ENCODE measurements around the gene TMEM187. TPM values are rescaled to one million over a fixed set of nuclear protein-coding genes. Genes with fewer than 3 reads are reported as not detected.

TMEM187 gene
- total RNA-seq, 1 experiment from 2014 or later, result 0.97 TPM

DNA sequence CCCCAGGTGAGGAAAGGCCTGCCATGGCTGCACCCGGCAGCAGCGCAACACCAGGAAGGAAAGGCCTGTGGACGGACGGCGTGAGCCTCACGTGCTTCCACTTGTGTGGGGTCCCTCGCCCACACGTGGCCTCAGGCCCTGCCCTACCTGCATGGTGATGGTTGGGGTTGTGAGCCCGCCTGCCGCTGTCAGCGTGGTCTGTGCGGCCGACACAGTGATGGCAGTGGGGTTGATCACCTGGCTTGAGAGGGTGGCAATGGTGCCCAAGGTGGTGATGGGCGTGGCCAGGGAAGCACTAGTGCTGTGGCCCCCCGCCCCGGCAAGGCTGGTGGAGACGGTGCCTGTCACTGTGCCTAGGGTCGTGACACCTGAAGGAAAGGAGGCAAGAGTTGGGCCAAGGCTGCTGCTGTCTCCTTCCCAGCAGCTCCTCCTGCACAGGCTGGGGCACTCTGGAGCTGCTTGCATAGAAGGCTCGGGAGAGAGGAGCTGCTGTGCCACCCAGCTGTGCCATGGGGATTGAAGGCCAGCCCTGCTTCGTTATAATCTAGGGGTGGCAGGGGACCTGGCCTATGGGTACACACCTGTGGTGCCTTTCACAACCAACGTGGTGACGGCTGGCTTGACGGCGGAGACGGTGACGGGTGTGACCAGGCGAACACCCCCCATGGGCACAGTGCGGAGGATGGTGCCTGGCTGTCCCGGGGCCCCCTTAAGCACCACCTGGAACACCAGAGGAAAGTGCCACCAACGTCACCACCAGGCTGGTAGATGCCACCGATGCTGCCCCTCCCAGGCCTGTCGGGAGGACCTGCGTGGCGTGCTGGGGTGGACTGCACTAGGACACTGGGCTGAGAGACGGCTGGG lies 16.3 kb upstream of the TMEM187 start:
- Histone ChIP-seq H3K4me3 (no peak overlapping the region), H3K9me3 (replicated peaks) (no peaks in the 10 kb centered on the region), H3K27me3 (no peaks in the 10 kb centered on the region), H3K4me1 (no peaks in the 10 kb centered on the region), H3K27ac (no peak overlapping the region), H3K36me3 (peaks cover 44% of the 10 kb centered on the region)
- DNase-seq, result no peak

DNA sequence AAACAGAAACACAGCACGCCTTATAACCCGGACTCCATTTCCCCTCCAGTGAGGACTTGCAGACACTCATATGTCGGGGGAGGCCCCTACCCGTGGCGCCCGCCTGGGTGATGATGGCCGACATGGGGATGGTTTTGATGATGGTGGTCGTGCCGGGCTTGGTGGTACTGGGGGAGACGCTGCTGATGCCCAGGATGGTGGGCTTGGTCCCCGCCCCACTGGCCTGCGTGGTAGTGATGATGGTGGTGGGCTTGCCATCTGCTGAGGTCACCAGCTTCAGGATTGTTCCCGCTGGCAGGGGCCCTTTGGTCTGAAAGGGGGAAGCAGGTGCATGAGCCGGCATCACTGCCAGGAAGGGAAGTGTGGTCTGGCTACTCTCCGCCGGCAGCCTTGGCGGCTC lies 15.3 kb upstream of the TMEM187 start:
- no peak for DNase-seq
- no peak overlapping the region for H3K27ac ChIP-seq
- H3K9me3 ChIP-seq (replicated peaks), result no peaks in the 10 kb centered on the region
- peaks cover 48% of the 10 kb centered on the region for H3K36me3 ChIP-seq
- no peak overlapping the region for H3K4me3 ChIP-seq
- H3K4me1 ChIP-seq, result no peaks in the 10 kb centered on the region
- H3K27me3 ChIP-seq, result no peaks in the 10 kb centered on the region

DNA sequence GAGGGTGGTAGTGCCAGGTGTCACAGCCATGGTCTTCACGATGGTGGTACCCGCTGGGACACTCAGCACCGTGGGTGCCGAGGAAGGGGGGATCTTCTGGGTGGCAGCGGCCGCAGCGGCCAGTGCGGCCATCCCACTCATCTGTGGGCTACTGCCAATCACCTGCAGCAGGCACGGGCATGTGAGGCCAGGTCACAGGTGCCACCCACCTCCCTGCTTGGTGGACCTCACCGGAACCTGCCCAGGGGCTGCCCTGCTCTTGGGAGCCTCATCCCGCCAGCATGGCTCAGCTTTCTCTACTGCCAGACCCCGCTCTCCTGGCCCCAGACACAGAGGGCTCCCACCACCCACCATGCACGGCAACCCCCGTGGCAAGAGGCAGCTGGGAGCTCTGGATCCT lies 13.9 kb upstream of the TMEM187 start:
- no peak overlapping the region for H3K27ac ChIP-seq
- H3K4me3 ChIP-seq, result no peak overlapping the region
- H3K36me3 ChIP-seq, result peaks cover 43% of the 10 kb centered on the region

DNA sequence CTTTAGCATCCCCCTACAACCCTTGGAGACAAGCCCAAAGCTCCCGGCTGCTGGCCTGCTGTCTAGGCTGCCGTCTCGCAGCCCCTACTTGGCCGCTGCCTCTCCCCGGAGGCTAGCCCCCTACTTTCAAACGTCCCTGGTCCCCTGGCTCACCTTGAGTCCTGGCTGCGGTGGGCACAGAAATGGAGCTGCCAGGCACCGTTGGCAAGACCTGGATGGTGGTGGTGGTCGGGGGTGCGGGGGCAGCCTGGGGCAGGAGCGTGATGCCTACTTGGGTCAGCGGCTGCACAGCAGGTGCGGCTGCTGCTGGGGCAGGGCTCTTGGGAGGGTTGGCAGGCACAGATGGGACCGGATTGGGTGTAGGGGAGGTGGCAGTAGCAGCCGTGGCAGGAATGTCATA lies 12.9 kb upstream of the TMEM187 start:
- Histone ChIP-seq H3K27me3 (no peaks in the 10 kb centered on the region), H3K4me1 (no peaks in the 10 kb centered on the region), H3K9me3 (replicated peaks) (no peaks in the 10 kb centered on the region), H3K36me3 (peaks cover 38% of the 10 kb centered on the region), H3K4me3 (no peak overlapping the region), H3K27ac (no peak overlapping the region)
- DNase-seq, result no peak

More for the DNA sequence above, 13.9 kb upstream of the TMEM187 start:
- Histone ChIP-seq H3K9me3 (replicated peaks) (no peaks in the 10 kb centered on the region), H3K27me3 (no peaks in the 10 kb centered on the region), H3K4me1 (no peaks in the 10 kb centered on the region)
- no peak for DNase-seq

DNA sequence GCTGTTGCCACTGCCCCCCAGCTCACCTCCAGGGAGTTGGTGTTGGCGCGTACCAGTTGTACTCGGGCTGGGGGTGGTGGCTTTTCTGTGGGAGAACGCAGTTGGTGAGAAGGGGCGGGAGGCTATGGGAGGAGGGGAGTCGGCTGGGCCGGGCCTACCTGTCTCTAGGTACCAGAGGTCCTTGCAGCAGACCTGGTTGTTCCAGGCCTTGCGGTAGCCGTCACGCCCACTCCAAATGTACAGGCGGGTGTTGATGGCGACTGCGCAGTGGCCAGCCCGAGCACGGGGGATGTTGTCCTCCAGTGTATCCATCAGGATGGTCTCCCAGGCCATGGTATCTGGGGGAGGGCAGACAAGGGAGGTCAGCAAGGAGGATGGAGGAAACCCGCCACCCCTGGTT lies 12.5 kb upstream of the TMEM187 start:
- Histone ChIP-seq H3K4me3 (no peak overlapping the region), H3K27me3 (no peaks in the 10 kb centered on the region), H3K36me3 (peaks cover 38% of the 10 kb centered on the region), H3K27ac (no peak overlapping the region), H3K4me1 (no peaks in the 10 kb centered on the region), H3K9me3 (replicated peaks) (no peaks in the 10 kb centered on the region)
- no peak for DNase-seq

DNA sequence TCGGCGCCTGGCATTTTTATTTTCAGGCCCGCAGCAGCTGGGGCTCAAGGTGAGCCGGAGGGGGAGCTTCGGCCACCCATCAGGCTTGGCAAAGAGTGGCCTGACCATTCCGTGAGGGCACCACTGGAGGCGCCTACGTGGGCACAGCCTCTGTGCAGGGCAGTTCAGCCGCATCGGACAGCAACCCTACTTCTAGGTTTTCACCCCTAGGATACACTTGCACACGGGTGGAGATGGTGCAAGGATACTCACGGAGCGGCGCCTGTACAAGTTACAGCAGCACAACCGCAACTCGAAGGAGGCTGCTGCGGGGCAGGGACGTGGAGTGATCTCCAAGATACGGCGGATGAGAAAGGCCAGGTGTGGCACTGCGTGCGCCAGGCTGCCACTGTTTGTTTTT lies 11.8 kb upstream of the TMEM187 start:
- no peaks in the 10 kb centered on the region for H3K4me1 ChIP-seq
- no peak for DNase-seq
- peaks cover 38% of the 10 kb centered on the region for H3K36me3 ChIP-seq
- no peak overlapping the region for H3K4me3 ChIP-seq
- H3K9me3 ChIP-seq (replicated peaks), result no peaks in the 10 kb centered on the region
- H3K27me3 ChIP-seq, result no peaks in the 10 kb centered on the region
- no peak overlapping the region for H3K27ac ChIP-seq

DNA sequence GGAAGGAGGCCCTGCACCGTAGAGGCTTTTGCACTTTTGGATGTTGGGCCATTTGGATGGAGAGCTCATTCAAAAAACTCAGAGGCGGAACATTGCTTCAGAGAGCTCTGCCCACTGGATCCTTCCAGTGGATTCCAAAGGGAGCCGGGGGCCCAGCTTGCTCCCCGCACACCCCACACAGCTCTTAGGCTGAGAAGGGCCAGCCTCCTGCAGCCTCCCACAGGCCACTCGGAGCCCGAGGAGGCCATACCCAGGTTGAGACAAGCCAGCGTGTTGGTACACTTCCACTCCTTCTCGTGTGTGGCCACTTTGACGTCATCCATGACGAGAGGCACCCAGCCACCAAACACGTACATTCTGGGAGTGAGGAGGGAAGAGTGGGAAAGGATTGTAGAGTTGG lies 11.3 kb upstream of the TMEM187 start:
- H3K36me3 ChIP-seq, result peaks cover 37% of the 10 kb centered on the region
- no peaks in the 10 kb centered on the region for H3K4me1 ChIP-seq
- no peaks in the 10 kb centered on the region for H3K27me3 ChIP-seq
- H3K27ac ChIP-seq, result no peak overlapping the region
- no peak for DNase-seq
- H3K4me3 ChIP-seq, result no peak overlapping the region
- no peaks in the 10 kb centered on the region for H3K9me3 ChIP-seq (replicated peaks)

DNA sequence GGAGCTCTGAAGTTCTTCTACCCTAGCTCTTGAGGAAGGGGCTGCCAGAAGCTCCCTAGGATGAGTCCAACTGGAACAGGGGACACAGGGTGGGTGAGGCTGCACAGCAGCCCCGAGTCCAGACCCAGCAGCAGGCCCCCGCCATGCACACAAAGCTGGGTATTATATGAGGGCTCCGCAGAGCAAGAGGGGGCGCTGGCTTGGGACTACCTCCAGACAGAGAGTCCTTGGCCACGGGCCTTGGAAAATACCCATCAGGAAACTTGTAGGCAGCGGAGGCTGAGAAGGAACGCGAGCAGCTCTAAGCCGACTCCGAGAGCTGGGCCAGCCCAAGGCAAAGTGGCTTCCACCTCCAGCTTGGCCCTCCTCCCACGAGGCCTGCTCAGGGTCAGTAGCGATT lies 9.0 kb upstream of the TMEM187 start:
- Histone ChIP-seq H3K4me1 (peaks cover 5% of the 10 kb centered on the region), H3K27ac (no peak overlapping the region), H3K9me3 (replicated peaks) (no peaks in the 10 kb centered on the region), H3K4me3 (no peak overlapping the region), H3K27me3 (no peaks in the 10 kb centered on the region), H3K36me3 (peaks cover 33% of the 10 kb centered on the region)
- no peak for DNase-seq

DNA sequence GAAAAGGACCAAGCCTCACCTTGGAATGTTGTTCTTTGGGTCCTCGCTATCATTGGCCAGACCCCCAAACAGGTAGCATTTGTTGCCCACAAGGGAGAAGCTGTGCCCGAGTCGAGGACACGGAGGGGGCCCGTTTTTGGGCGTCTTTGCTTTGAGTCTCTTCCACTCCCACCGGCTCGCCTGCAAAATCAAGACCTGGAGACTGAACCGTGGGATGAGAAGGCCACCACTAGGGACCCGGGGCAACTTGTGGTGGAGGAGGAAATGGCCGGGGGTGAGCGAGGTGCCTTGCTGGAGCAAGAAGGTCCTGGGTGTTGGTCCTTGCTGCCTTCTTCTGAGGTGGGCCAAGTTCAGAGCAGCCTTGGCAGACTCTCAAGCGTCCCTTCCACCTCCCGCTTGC lies 8.4 kb upstream of the TMEM187 start:
- H3K36me3 ChIP-seq, result peaks cover 34% of the 10 kb centered on the region
- DNase-seq, result no peak

DNA sequence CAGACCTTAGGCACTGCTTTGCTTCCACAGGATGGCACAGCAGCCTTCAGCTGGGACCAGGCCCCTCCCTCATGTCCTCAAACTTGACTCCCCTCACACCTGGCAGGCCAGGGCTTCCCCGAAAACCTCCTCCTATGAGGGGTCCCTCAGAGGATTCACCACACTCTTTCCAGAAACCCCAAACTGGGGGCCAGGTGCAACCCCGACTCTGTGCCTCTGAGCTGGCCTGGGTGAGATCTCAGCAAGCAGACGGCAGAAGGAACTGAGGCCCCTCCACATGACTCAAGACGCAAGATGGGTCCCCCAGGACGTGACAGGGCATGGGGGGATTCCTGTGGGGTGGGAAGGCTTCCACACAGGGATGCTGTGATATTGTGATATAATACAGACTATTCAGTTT lies 7.1 kb upstream of the TMEM187 start:
- H3K9me3 ChIP-seq (replicated peaks), result no peaks in the 10 kb centered on the region
- H3K36me3 ChIP-seq, result peaks cover 25% of the 10 kb centered on the region
- DNase-seq, result no peak
- no peak overlapping the region for H3K4me3 ChIP-seq
- H3K4me1 ChIP-seq, result peaks cover 5% of the 10 kb centered on the region
- no peaks in the 10 kb centered on the region for H3K27me3 ChIP-seq
- H3K27ac ChIP-seq, result no peak overlapping the region

More for the DNA sequence above, 8.4 kb upstream of the TMEM187 start:
- no peak overlapping the region for H3K4me3 ChIP-seq
- no peaks in the 10 kb centered on the region for H3K9me3 ChIP-seq (replicated peaks)
- no peaks in the 10 kb centered on the region for H3K27me3 ChIP-seq
- peaks cover 5% of the 10 kb centered on the region for H3K4me1 ChIP-seq
- H3K27ac ChIP-seq, result no peak overlapping the region

DNA sequence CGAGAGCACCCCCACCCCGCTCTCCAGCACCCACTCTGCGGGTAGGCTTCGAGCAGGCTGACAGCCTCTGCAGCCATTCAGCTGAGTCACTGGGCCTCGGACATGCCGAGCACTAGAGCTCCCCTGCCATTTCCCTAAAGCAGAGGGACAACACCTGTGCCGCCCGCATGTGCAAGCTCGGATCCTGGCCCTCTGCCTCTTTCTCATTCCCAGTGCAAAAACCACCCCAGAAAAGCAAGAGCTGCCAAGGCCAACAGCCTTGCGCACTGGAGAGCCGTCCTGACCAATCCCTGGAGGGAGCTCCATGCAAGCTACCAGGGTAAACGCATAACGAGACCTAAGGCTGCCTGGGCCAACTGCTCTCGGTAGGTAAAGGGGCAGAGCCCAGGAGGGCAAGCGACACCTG lies 6.3 kb upstream of the TMEM187 start:
- Histone ChIP-seq H3K36me3 (peaks cover 23% of the 10 kb centered on the region), H3K27ac (no peak overlapping the region)

DNA sequence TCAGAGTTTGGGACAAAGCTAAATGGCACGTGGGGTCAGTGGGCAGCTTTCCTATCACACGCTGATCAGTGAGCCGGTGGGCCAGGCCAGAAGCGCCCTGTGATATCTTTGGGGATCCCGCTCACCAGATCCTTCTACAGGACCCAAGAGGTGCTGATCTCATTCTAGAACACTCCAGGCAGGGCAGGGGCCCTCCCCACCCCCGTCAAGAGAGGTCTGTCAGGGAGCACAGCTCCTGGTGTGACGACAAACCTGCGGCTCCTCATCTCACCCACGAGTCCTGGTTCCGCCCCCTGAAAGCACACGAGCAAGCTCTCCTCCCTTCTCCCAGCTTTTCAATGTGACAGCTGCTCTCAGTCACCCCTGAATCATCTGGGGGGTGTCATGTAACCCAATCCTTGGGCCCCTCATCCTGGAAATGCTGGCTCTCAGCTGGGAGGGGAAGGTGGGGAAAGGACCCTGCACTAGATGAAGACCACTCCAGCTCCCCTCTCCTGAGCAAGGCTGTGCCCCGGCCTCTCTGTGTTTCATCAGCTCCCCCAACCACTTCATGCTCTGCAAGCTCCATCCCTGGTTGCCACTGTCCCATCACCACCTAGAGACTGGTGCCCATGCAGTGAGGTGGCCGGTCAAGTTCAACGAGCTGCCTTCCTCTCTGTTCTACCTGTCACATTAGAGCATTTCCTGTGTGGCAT lies 5.6 kb upstream of the TMEM187 start:
- Histone ChIP-seq H3K9me3 (replicated peaks) (no peaks in the 10 kb centered on the region), H3K27me3 (no peaks in the 10 kb centered on the region), H3K36me3 (peaks cover 16% of the 10 kb centered on the region), H3K4me3 (no peak overlapping the region), H3K4me1 (peaks cover 5% of the 10 kb centered on the region), H3K27ac (no peak overlapping the region)
- DNase-seq, result no peak

More for the DNA sequence above, 6.3 kb upstream of the TMEM187 start:
- Histone ChIP-seq H3K27me3 (no peaks in the 10 kb centered on the region), H3K9me3 (replicated peaks) (no peaks in the 10 kb centered on the region), H3K4me3 (no peak overlapping the region), H3K4me1 (peaks cover 5% of the 10 kb centered on the region)
- no peak for DNase-seq

DNA sequence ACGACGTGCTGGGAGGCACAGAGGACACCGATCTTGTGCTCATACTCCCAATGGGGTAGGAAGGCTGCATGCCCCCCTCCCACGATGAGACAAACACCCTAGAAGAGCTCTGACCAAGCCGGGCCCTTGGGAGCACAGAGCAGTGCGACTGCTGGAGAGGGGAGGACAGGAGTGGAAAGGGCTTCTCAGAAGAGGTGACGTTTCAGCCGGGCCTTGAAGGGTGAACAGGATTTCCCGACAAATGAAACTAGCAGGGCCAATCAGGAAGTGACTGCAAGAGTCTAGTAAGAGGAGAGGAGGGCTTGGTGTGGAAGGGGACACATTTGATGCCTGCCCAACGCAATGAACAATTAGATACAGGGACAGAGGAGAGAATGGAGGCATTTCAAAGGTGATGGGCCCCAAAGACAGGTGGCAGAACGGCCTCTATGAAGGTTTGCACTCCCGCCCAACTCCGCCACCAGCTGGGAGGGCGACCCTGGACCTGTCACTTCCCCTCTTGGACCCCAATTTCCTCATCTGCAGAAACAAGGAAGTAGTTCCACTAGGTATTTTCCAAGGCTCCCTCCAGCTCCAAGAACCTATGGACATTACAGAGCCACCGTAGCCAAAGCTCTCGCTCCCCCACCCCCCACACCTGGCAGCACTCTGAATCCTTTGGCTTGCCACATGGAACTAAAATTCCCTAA lies 4.9 kb upstream of the TMEM187 start:
- H3K27ac ChIP-seq, result no peak overlapping the region
- DNase-seq, result no peak
- H3K4me3 ChIP-seq, result no peak overlapping the region
- H3K9me3 ChIP-seq (replicated peaks), result no peaks in the 10 kb centered on the region
- H3K27me3 ChIP-seq, result no peaks in the 10 kb centered on the region
- H3K36me3 ChIP-seq, result peaks cover 9% of the 10 kb centered on the region
- peaks cover 5% of the 10 kb centered on the region for H3K4me1 ChIP-seq

DNA sequence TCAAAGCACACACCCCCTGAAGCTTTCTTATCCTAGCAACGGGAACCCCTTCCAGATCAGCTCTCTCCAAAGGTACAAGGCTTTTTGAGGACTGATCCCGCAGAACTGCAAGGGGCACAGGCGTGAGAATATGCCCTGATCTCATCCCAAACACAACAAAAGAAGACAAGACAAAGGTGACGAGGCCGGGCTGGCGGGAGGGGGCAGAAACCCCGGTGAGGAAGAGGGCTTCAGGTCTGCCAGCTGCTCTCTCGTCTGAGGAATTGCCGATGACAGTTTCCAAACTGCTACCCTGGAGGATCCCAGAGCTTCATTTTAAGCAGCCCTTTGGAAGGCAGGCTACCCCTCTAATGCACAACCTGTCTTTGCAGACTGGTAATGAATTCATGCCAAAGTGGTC lies 4.3 kb upstream of the TMEM187 start:
- H3K9me3 ChIP-seq (replicated peaks), result no peaks in the 10 kb centered on the region
- no peak overlapping the region for H3K27ac ChIP-seq
- H3K4me3 ChIP-seq, result peak overlapping the region; percentile 97
- DNase-seq, result no peak
- H3K36me3 ChIP-seq, result peaks cover 8% of the 10 kb centered on the region; the same call in 1 of the 2 replicates
- H3K27me3 ChIP-seq, result no peaks in the 10 kb centered on the region
- peaks cover 5% of the 10 kb centered on the region for H3K4me1 ChIP-seq

DNA sequence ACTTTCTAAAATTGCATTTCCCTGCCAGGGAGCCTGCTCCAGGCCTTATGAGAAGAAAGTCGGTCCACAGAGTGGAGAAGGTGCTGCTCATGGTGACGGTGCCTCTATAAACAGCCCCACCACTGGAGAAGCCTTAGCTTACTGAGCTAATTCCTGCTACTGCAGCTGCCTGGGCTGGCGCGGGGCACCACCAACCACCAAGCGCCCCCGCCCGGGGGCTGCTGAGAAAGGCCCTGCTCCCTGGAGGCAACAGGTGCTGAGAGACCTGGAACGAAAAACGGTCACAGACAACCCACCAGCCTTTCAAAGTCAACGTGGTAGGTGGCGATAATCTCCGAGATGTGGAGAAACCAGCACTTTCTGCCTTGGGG lies 3.8 kb upstream of the TMEM187 start:
- peak overlapping the region; percentile 54 for H3K27ac ChIP-seq
- no peaks in the 10 kb centered on the region for H3K9me3 ChIP-seq (replicated peaks)
- H3K4me3 ChIP-seq, result peak overlapping the region; percentile 97
- peaks cover 8% of the 10 kb centered on the region; the same call in 1 of the 2 replicates for H3K36me3 ChIP-seq
- H3K4me1 ChIP-seq, result peaks cover 5% of the 10 kb centered on the region
- no peaks in the 10 kb centered on the region for H3K27me3 ChIP-seq
- DNase-seq, result peak; percentile 78 to 83
